ENCODE results near the gene ZMAT5. TPM values are rescaled to one million over a fixed set of nuclear protein-coding genes. Genes with fewer than 3 reads are reported as not detected.

ZMAT5 gene
- total RNA-seq, 1 donor from 2014 or later = 16.9 TPM

DNA sequence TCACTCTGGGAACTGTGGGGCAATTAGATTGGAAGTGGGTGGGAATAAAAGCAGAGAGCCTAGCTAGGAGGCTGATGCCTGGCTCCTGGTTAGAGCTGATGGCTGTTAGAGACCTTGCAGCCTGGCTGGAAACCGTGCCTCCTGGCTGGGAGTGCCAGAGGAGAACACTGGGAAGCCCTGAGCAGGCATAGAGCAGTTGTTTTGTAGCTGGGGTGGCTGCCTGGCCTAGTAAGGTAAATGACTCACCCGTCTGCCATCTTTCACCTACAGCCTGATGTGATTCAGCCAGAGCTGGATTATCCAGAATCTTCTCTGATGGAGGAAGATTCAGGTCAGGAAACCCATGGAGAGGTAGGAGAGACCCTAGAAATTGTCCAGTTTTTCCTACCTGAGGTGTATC lies 6.4 kb upstream of the ZMAT5 start:
- DNase-seq = no peak
- Mint-ChIP-seq H3K9me3 (ENCODE audit: unreplicated experiment) (peaks cover 4% of the 10 kb centered on the region), H3K27ac (ENCODE audit: unreplicated experiment) (no peak overlapping the region), H3K36me3 (ENCODE audit: unreplicated experiment) (no peaks in the 10 kb centered on the region), H3K27me3 (ENCODE audit: unreplicated experiment) (peaks cover 2% of the 10 kb centered on the region), H3K4me3 (ENCODE audit: unreplicated experiment) (no peak overlapping the region), H3K4me1 (ENCODE audit: low read depth, unreplicated experiment) (peaks cover 5% of the 10 kb centered on the region)
- TF ChIP-seq, protein P1, sequence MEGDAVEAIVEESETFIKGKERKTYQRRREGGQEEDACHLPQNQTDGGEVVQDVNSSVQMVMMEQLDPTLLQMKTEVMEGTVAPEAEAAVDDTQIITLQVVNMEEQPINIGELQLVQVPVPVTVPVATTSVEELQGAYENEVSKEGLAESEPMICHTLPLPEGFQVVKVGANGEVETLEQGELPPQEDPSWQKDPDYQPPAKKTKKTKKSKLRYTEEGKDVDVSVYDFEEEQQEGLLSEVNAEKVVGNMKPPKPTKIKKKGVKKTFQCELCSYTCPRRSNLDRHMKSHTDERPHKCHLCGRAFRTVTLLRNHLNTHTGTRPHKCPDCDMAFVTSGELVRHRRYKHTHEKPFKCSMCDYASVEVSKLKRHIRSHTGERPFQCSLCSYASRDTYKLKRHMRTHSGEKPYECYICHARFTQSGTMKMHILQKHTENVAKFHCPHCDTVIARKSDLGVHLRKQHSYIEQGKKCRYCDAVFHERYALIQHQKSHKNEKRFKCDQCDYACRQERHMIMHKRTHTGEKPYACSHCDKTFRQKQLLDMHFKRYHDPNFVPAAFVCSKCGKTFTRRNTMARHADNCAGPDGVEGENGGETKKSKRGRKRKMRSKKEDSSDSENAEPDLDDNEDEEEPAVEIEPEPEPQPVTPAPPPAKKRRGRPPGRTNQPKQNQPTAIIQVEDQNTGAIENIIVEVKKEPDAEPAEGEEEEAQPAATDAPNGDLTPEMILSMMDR (IDR thresholded peaks at IDR 0.05; ENCODE audit: partially characterized antibody, unreplicated experiment) = no peak

DNA sequence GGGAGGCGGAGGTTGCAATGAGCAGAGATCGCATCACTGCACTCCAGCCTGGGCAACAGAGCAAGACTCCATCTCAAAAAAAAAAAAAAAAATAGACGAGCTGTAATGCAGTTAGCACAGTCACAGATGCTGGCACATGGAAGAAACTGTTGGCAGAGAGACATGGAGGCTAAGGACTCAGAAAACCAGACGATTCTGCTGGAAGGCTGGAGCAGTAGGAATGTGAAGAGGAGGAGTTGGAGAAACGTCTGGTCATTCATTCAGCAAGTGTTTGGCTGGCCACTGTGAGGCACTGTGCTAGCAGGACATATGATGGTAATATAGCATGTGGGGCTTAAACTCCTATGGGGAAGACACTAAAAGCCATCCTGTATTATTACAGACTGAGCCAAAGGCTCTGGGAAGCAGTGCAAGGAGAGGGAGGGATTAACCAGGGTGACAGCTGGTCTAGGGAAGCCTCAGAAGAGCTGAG lies 5.4 kb upstream of the ZMAT5 start:
- H3K4me3 Mint-ChIP-seq (ENCODE audit: unreplicated experiment) = no peak overlapping the region
- peaks cover 8% of the 10 kb centered on the region for H3K4me1 Mint-ChIP-seq (ENCODE audit: low read depth, unreplicated experiment)
- peaks cover 5% of the 10 kb centered on the region for H3K27me3 Mint-ChIP-seq (ENCODE audit: unreplicated experiment)
- DNase-seq = peak; percentile 31
- TF ChIP-seq, protein P1 (IDR thresholded peaks at IDR 0.05; ENCODE audit: partially characterized antibody, unreplicated experiment) = no peak
- H3K27ac Mint-ChIP-seq (ENCODE audit: unreplicated experiment) = peak overlapping the region; percentile 62
- H3K36me3 Mint-ChIP-seq (ENCODE audit: unreplicated experiment) = no peaks in the 10 kb centered on the region
- peaks cover 4% of the 10 kb centered on the region for H3K9me3 Mint-ChIP-seq (ENCODE audit: unreplicated experiment)

DNA sequence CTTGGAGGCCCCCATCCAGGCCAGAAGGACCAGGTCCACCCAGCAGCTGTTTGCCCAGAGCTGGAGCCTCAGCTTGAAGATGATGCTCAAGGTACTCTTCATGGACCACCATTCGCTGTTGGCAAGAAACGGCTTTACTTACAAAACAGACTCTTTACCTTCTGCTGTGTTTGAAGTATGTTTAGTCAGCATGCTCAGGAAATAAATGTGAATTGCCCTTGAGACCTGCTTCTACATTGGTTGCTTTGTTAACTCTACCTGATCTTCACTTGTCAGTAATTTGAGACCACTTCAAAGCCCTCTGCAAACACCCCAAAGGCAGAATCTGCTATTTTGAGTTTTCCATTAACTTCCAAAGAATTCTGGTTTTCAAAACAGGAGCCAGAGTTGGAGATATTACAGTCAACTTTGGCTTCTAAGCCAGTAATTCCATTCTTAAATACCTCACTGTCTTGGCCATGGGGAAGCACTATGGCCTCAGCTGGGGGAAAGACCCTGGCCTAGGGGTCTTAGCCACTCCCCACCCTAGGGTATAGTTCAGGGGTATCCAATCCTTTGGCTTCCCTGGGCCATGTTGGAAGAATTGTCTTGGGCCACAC lies 3.0 kb upstream of the ZMAT5 start:
- peaks cover 14% of the 10 kb centered on the region for H3K4me1 Mint-ChIP-seq (ENCODE audit: low read depth, unreplicated experiment)
- H3K27ac Mint-ChIP-seq (ENCODE audit: unreplicated experiment) = no peak overlapping the region
- H3K36me3 Mint-ChIP-seq (ENCODE audit: unreplicated experiment) = no peaks in the 10 kb centered on the region
- DNase-seq = no peak
- H3K27me3 Mint-ChIP-seq (ENCODE audit: unreplicated experiment) = peaks cover 5% of the 10 kb centered on the region
- H3K4me3 Mint-ChIP-seq (ENCODE audit: unreplicated experiment) = no peak overlapping the region
- TF ChIP-seq, protein P1 (IDR thresholded peaks at IDR 0.05; ENCODE audit: partially characterized antibody, unreplicated experiment) = no peak
- peaks cover 6% of the 10 kb centered on the region for H3K9me3 Mint-ChIP-seq (ENCODE audit: unreplicated experiment)

DNA sequence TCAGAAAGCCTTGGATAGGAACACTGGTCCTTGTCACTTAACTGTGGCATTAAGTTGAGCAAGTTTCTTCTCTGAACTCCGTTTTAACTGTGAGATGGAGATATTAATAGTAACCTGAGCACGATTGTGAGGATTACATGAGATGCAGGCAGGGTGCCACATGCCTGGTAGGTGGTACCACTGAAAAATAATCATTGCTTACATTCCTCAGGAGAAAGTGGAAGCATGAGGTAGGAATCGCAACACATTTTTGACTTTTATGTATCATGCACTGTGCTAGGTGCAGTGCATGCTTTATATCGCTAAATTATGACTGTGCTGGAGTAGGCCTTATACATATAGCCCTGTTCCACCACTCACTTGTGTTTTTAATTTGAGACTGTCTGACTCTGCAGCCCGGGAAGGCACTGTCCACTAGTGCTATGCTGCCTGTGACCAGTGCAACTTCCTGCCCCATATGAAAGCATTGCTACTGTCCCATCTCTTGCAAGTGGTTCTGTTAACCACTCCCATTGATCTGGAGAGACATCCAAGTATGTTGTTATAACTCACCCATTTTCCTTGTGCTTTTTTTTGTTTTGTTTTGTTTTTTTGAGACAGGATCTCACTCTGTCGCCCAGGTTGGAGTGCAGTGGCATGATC lies 1.4 kb upstream of the ZMAT5 start:
- DNase-seq = no peak
- Mint-ChIP-seq H3K27ac (ENCODE audit: unreplicated experiment) (peak overlapping the region; percentile 28), H3K4me3 (ENCODE audit: unreplicated experiment) (peak overlapping the region; percentile 99), H3K36me3 (ENCODE audit: unreplicated experiment) (no peaks in the 10 kb centered on the region), H3K4me1 (ENCODE audit: low read depth, unreplicated experiment) (peaks cover 14% of the 10 kb centered on the region), H3K9me3 (ENCODE audit: unreplicated experiment) (peaks cover 6% of the 10 kb centered on the region), H3K27me3 (ENCODE audit: unreplicated experiment) (peaks cover 5% of the 10 kb centered on the region)
- TF ChIP-seq, protein P1 (IDR thresholded peaks at IDR 0.05; ENCODE audit: partially characterized antibody, unreplicated experiment) = no peak
